HG03565 (cell line): ENCODE results near the gene GOLPH3.
"Not testable (repeated sequence)": the region's sequence is repeated elsewhere in the genome, so short reads cannot be mapped to it uniquely, and the experiment has no call there.

Experiments used
- ATAC-seq: cut with Tn5 transposase; IDR thresholded peaks from one replicate; pipeline ENCODE4 v1.9.1; 2021; ENCODE audit warnings: mild to moderate bottlenecking, moderate library complexity; ENCODE audit not compliant: unreplicated experiment

Gene GOLPH3

DNA sequence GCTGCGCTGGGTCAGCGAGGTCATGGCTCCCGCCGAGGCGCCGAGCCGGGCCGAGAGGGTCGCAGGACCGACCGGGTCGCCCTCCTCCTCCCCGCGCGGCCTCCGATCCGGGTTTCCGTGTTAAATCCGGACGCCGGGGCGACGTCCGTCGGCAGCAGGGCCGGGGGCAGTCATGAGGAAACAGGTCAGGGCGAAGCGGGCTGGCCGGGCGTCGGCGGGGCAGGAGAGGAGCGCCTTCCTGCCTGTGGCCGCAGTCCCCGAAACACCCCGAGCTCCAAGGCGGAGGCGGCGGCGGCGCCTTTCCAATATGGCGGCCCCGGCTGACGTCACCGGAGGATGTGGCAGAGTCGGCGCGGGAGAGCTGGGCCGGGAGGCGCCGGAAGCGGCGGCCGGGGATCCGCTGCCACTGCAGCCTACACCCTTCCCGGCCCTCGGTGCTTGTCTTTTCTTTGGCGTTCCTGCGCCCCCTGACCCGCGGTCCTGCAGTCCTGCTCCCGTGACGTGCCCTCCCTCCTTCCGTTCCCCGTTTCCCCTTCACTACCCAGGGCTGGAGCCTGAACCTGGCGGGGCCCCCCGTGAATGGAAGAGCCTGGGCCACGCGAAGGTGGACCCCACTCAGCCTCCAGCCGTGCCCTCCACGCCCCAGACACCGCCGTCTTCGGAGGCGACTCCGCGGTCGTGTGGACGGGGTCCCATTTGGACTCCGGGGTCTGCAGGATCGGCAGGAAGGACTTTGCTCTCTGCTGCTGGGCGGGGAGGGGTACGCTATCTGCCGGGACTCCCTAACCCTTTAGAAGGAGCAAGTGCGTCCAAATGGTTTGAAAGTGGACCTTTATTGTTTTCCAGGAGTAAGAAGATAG, at the start of gene GOLPH3:
Gene GOLPH3, minus strand, starts transcription at position 309 of the 860 bp plus-strand sequence. Its CDS starts 285 bp downstream, at position 24.
- ATAC-seq = peak; percentile 53

GRCh38 chr5:32222723-32223470, 48.8 kb upstream of the GOLPH3 start:
- ATAC-seq = no peak

DNA sequence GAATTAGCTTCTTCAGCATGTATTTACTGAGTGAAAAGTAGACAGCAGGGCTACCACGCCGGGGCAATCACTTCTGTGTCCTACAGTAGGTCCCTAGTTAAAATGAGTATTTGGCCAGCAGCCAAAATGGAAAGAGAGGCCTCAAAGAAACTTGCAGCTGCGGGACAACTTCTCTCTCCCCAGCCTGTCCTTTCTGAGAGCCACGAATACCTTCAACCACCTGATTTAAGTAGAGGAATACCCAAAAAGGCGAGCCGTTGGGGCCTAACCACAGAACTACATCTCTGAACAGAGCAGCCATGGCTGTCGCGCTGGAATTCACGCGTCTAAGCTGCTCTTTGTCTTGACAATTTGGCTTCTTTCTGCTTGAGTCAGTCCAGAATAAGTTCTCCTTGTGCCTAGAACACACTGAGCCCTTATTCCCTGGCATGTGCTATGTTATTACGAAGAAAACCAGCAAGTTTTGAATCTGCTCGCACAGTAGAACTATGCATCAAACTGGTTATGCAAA, 43.8 kb upstream of the GOLPH3 start:
- no peak for ATAC-seq

DNA sequence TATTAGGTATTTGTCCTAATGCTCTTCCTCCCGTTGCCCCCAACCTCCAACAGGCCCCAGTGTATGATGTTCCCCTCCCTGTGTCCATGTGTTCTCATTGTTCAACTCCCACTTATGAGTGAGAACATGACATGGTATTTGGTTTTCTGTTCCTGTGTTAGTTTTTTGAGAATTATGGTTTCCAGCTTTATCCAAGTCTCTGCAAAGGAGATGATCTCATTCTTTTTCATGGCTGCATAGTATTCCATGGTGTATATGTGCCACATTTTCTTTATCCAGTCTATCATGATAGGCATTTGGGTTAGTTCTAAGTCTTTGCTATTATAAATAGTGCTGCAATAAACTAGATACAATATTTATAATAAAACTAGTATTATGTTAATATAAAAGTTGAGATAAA, 40.2 kb upstream of the GOLPH3 start:
- ATAC-seq = not testable (repeated sequence)

DNA sequence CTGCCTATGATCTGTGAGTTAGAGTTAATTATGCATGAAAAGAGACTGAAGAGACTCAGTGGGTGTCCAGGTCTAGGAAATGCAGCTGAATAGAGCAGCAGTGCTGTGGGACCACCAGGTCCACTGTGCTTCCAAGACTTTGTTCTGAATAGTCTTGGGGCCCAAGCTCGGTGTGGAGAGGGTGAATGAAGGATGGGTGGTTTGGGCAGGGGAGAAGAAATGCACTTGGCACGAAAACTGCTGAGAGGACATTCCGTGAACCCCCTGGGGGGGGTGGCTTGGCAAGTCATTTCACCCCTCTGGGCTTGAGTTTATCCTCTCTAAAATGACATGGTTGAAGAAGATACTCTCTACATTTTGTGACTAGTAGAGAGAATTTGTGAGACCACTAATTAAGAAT, 36.0 kb upstream of the GOLPH3 start:
- no peak for ATAC-seq

DNA sequence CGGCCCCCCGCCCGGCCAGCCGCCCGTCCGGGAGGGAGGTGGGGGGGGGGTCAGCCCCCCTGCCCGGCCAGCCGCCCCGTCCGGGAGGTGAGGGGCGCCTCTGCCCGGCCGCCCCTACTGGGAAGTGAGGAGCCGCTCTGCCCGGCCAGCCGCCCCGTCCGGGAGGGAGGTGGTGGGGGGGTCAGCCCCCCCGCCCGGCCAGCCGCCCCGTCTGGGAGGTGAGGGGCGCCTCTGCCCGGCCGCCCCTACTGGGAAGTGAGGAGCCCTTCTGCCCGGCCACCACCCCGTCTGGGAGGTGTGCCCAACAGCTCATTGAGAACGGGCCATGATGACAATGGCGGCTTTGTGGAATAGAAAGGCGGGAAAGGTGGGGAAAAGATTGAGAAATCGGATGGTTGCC, 34.7 kb upstream of the GOLPH3 start:
- ATAC-seq = not testable (repeated sequence)

DNA sequence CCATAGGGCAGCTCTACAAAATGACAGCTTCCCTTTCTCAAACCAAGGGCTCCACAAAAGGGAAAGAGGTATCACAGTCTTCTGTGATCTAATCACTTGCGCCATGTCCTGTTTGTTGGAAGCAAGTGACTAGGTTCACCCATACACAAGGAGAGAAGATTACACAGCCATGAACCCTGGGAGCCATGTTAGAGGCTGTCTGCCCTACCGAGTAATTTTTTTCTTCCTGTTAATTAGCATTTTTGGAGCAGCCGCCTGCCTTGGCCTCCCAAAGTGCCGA, 33.2 kb upstream of the GOLPH3 start:
- no peak for ATAC-seq

DNA sequence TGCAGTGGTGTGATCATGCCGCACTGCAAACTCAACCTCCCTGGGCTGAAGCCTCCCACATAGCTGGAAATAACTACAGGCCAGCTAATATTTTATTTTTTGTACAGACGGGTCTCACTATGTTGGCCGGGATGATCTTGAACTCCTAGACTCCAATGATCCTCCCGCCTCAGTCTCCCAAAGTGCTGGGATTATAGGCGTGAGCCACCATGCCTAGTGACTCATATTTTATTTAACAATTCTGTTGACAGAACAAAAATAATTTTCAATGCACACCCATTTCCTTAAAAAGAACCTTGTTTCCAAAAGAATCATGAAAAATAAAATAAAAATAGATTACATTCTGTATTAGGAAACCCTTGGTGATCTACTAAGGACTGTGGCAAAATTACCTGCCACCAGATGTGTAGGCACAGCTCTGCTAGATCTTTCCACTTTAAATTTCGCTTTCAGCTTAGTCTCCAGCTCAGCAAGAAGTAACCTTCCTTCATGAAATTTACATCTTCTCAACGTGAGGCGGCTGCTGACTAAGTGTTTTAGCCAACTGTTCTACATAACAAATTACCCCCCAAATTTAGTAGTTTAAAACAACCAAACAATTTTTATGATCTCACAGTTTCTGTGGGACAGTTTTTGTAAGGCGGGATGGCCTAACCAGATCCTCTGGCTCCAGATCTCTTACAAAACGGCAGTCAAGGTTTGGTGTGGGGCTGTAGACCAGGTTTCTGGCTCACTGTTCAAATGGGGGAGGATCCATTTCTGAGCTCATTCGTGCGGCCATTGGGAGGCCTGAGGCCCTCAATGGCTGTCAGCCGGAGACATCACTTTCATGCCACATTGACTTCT, 32.6 kb upstream of the GOLPH3 start:
- ATAC-seq = no peak

DNA sequence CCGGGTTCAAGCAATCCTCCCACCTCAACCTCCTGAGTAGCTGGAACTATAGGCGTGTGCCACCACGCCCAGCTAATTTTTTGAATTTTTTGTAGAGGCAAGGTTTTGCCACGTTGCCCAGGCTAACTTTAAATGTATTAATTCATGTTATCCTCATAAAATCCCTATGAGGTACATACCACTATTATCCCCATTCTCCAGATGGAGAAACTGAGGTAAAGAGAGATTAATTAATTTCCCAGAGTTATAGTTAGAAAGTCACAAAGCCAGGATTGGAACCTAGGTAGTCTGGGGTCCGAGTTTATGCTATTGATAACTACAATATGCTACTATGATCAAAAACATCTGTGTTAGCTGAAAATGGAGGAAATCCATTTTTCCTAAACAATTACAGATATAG, 31.9 kb upstream of the GOLPH3 start:
- no peak for ATAC-seq

GRCh38 chr5:32202394-32202793, 28.3 kb upstream of the GOLPH3 start:
- no peak for ATAC-seq

DNA sequence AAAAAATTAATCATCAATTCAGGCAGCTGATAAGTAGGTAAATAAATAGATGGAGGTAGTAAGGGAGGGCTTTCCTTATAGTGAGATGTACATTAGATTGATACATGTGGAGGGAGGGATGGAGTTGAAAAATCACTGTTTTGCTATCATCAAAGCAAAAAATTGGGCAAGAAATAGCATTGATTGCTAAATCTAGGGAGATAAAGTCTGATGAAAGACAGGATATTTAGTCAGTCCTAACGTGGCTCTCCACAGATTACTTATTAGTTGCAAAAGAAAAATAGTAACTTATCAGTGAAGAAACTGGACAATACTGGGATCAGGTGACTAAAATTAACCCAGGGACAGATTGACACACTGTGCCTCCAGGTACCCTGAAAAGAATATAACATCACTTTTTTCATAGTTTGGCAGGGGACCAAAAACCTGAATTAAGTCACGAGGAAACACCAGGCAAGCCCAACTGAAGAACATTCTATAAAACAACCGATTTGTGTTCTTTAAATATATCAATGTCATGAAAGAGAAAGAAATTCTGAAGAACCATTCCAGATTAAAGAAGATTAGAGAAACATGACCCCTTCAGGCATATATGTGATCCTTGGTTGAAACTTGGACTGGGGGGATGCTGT, 27.1 kb upstream of the GOLPH3 start:
- no peak for ATAC-seq

DNA sequence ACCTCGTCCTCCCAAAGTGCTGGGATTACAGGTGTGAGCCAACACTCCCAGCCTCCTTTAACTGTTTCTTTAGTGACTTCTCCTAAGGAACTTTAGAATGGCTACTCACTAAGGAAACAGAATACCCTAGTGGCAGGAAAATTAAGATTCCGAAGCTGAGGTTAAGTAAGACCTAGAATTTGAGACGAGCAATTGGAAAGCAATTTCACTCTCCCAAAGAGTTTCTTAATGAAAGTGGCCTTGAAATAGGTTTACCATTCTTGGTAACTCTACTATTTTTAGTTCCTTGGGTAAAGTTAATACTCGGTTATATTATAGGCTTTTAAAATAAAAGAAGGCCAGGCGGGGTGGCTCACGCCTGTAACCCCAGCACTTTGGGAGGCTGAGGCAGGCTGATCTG, 22.9 kb upstream of the GOLPH3 start:
- ATAC-seq = no peak

- ATAC-seq = no peak
These were observed 21.1 kb upstream of the GOLPH3 start for GRCh38 chr5:32195265-32195664.

DNA sequence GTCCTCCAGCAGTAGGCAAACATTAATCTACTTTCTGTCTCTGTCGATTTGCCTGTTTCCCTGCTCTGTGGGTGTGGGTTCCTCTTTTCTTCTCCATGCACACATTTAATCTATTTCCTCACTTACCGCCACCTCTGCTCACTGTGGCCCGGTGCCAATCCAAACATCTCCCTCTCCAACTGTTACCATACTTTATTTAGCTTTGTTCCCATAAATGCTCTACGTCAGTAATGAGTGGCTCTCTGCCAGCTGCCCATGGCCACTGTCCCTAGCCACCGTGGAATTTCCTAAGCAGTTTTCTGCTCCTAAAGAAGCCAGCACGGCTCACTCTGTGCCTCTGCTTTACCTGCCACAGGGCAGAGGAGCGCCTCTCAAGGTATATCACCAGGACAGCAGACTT, 19.5 kb upstream of the GOLPH3 start:
- ATAC-seq = peak; percentile 53

GRCh38 chr5:32190095-32190494, 16.0 kb upstream of the GOLPH3 start:
- ATAC-seq = no peak

DNA sequence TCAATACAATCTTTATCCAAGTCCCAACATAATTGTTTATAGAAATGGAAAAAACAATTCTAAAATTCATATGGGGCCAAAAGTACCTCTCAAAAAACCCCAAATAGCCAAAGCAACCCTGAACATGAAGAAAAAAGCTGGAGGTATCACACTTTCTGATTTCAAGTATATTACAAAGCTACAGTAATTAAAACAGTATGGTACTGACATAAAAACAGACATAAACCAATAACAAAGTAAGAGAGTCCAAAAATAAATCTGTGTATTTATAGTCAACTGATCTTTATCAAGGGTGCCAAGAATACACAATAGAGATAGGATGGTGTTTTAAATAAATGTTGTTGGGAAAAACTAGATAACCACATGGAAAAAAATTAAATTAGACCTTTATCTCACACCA, 13.6 kb upstream of the GOLPH3 start:
- ATAC-seq = no peak

DNA sequence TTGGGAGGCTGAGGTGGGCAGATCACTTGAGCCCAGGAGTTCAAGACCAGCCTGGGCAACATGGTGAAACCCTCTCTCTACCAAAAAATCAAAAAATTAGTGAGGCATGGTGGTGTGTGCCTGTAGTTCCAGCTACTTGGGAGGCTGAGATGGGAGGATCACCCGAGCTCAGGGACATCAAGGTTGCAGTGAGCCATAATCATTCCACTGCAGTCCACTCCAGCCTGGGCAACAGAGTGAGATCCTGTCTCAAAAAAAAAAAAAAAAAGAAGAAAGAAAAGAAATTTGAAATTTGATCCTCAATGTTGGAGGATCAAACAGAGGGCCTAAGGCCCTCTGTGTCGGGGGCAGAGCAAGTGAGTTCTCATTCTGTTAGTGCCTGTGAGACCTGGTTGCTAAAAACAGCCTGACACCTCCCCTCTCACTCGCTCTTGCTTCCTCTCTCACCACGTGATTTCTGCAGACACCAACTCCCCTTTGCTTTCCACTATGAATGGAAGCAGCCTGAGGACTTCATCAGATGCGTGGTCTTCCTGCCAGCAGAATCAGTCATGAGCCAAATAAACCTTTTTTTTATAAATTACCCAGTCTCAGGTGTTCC, 8.4 kb upstream of the GOLPH3 start:
- ATAC-seq = peak; percentile 88

GRCh38 chr5:32173267-32174010, 680 bp downstream of the GOLPH3 start:
- ATAC-seq = peak; percentile 16

- ATAC-seq = no peak
These were observed 1.2 kb downstream of the GOLPH3 start for GRCh38 chr5:32172923-32173266.
